22Rv1 (cell line): Measurements from ENCODE around the gene XRCC4.

Source experiments
- CTCF ChIP-seq: fragments of 450-650 bp; IDR thresholded peaks from 2 replicates; pipeline ENCODE4 v1.5.1; 2017; ENCODE audit warnings: mild to moderate bottlenecking
- ZFX ChIP-seq: fragments of 450-650 bp; IDR thresholded peaks from 2 replicates; pipeline ENCODE4 v1.6.1; 2017; ENCODE audit warnings: antibody characterized with exemption, borderline replicate concordance

GRCh38 chr5:83244516-83244915 is 167.2 kb downstream of the XRCC4 start:
- TF ChIP-seq CTCF (no peak), ZFX (no peak)
